Measurements from ENCODE around the gene DEPP1.

DEPP1 gene

DNA sequence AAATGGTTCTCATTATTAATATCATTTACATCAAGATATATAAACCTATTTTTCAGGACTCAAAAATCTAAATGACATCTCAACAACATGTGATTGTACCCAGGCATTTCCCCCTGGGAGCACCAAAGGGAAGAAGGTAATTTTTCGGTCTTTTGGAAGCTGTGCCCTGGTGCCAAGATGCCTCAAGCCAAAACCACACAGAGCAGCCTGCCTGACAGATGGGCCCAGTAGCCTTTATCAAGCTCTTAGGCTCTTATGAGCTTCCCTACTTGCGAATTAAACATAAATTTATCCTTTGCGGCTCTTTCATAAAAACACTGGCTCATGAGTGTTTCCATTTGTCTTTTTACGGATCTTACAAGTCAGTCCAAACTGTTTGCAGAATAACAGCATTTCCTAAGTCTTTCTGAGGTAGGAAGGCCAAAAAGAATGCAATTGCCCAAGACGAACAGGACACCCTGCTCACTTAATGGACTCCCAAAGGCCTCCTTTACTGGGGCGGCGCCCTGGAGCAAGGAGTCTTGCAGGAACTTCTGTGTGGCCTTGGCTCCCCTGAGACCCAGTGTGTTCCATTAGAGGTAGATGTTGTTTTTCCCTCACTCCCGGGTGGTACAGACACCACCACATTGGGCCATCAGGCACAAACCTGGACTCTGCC, 23.1 kb downstream of the DEPP1 start:
- no peak for DNase-seq (ENCODE audit: low spot score)

GRCh38 chr10:44954962-44955361, 23.6 kb downstream of the DEPP1 start:
- no peak for DNase-seq (ENCODE audit: low spot score)

DNA sequence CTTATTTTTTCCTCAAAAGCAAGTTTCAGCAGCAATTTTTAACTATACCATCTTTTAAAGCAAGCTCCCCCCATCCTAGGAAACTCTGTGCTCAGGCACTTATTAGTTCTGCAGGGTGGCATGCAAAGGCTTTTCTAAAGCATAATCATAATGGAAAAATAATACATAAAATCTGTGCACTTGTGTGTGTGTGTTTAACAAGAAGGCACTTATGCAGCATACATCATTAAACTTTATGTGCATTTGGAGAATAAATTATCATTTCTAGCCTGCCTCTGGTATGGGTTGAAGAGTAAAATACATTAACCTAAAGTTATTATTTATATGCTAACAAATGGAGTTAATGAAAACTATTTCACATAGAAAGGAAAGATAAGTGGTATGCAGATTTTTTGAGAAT, 24.6 kb downstream of the DEPP1 start:
- DNase-seq (ENCODE audit: low spot score), result no peak

- DNase-seq (ENCODE audit: low spot score), result no peak
Observed at GRCh38 chr10:44952779-44953231, 25.8 kb downstream of the DEPP1 start.

- DNase-seq (ENCODE audit: low spot score), result no peak
Observed at GRCh38 chr10:44951576-44952226, 26.9 kb downstream of the DEPP1 start.

- no peak for DNase-seq (ENCODE audit: low spot score)
Observed at GRCh38 chr10:44950326-44951225, 28.0 kb downstream of the DEPP1 start.

GRCh38 chr10:44949915-44950314, 28.7 kb downstream of the DEPP1 start:
- no peak for DNase-seq (ENCODE audit: low spot score)

GRCh38 chr10:44949127-44949802, 29.3 kb downstream of the DEPP1 start:
- DNase-seq (ENCODE audit: low spot score), result no peak

DNA sequence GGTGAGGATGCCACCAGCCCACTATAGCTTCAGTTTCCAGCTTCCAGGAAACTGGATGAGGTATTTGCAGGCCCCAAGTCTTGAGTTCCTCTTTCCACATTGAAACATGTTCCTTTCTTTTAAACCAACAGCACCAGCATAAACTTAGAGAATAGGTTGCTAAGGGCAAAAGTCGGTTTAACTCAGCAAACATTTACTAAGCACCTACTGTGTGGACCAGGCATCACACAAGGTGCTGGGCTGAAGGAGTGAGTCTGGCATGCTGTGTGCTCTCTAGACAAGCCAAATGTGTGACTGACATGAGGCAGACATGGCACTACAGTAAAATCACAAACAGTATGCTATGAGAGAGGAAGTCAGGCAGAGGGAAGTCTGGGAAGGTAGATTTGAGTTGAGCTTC, 30.0 kb downstream of the DEPP1 start:
- DNase-seq (ENCODE audit: low spot score), result no peak

DNA sequence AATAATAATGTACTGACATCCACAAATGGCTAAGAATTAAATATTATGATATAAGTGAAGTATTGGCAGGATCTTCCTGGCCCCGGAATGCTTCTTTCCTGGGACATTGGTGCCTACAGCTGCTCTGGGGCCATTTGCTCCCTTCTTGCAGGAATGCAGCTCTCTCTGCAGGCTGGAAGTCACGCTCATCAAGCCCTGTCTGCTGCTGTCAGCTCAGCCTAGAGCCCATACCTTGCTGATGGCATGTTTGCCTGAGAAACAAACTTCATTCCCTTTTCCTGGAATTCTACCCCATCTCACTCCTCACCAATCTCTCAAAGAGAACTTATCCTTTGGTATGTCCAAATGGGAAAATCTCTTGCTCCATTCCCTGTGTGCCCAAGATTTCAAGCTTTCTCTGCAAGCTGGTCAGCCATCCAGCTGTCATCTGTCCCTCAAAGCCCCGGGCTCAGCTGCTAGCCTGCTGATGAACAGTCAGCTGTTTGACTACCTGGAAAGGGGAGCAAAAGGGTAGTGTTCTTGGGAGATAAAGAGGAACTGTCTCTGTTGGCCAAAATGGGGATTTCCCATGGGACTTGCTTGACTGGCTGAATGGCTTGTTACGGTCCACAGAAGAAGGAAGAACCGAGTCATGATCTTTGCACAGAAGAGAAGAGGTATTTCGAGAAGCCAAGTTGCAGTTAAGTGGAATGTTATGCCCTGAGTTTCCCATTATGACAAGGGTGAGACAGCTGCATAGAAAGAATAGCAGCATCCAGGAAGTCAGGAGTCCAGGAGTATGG, 31.0 kb downstream of the DEPP1 start:
- no peak for DNase-seq (ENCODE audit: low spot score)

DNA sequence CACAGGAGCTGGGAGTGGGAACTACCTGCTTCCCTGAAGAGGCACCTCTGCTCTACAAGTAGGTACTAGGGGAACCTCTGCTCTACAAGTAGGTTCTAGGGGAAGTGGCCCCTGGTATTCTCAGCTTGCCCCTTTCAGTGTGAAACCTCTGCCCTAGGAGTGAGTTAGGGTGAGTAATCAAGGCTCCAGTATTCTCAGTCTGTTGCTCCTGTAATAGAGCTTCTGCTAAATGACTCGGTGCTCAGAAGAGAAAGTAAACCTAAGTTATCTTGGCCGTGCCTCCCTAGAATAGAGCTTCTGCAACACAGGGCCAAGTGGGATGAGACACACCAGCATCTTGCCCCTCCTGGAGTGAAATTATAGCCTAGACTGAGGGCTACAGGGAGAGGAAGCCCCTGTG, 32.4 kb downstream of the DEPP1 start:
- no peak for DNase-seq (ENCODE audit: low spot score)

DNA sequence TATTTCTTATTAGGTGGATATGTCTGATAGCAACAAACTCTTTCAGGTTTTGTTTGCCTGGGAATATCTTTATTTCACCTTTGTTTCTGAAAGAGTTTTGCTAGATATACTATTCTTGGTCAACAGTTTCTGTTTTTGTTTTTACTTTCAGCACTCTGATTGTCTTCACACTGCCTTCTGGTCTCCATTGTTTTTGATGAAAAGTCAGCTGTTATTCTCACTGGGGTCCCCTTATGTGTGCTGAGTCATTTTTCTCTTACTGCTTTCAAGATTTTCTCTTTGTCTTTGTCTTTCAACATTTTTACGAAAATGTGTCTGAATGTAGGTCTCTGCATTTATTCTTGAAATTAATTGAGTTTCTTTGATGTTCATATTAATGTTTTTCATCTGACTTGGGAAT, 34.3 kb downstream of the DEPP1 start:
- DNase-seq (ENCODE audit: low spot score), result no peak

DNA sequence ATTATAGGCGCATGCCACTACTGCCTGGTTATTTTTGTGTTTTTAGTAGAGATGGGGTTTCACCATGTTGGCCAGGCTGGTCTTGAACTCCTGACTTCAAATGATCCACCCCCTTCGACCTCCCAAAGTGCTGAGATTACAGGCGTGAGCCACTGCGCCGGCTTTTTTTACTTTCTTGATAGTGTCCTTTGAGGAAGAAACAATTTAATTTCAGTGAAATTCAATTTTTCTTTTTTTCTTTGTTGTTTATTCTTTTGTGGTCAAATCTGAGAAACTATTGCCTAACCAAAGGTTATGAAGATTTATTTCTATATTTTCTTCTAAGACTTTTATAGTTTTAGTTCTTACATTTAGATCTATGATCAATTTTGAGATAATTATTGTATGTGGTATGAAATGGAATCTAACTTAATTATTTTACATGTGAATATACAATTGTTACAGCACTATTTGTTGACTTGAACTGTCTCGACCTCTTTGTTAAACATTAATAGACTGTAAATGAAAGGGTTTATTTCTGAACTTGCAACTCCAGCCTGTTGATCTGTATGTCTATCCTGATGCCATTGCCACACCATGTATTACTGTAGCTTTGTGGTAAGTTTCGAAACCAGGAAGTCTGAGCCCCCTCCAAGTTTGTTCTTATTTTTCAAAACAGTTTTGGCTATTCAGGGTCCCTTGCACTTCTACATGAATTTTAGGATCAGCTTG, 38.8 kb downstream of the DEPP1 start:
- no peak for DNase-seq (ENCODE audit: low spot score)

DNA sequence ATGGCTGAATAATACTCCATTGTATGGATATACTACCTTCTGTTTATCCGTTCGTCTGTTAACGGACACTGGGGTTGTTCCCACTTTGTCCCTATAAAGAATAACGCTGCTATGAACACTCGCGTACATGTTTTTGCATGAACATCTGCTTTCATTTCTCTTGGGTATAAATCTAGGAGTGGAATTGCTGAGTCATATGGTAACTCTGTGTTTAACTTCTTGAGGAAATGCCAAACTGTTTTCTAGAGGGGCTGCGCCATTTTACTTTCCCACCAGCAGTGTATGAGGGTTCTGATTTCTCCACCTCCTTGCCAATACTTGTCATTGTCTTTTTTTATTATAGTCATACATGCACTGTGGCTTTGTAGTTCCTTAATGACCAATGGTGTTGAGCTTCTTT, 39.7 kb downstream of the DEPP1 start:
- DNase-seq (ENCODE audit: low spot score), result no peak

GRCh38 chr10:44937196-44938005, 41.2 kb downstream of the DEPP1 start:
- no peak for DNase-seq (ENCODE audit: low spot score)

DNA sequence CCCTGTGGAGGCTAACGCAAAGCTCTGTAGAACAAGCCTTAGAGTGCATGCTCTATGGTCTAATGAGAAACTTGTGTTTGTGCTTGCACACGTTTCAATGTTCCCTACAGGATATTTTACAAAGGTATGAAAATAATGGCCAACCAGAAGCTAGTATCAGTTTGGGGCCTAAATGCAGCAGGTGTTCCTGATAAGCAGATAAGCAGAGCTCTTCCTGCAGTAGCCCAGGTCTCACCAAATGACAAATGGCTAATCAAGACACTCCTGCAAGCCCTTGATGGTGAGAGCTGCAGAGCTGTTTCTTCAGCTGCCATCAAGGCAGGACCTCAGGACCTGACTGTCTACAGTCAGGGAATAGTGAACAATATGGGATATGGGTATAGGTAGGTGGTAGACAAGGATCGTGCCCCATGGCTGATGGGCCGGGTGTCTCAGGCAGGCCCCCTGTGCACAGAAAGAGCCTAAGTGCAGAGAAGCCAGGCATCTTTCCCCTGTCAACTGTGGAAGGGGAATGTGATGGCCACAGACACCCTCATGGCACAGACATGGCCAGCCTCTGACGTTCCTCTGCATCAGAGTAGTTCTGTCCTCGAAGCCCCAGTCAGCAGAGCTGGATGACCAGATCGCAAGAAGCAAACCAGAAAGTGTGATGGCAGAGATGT, 42.2 kb downstream of the DEPP1 start:
- DNase-seq (ENCODE audit: low spot score), result no peak

DNA sequence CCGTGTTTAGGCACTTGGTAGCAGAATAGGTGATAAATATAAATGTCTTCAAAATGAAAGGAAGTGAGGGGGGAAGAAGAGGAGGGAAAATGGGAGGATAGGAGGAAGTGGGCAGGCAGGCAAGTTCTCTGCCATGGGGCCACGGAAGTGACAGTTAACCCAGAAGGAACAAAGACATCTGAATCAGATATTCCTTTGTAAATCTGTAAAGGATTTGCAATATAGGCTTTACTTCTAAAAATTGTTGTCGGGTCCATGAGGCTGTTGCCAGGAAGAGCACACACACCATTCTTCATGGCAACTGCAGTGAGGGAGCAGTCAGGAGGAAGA, 42.7 kb downstream of the DEPP1 start:
- no peak for DNase-seq (ENCODE audit: low spot score)

GRCh38 chr10:44935201-44935965, 43.2 kb downstream of the DEPP1 start:
- no peak for DNase-seq (ENCODE audit: low spot score)
